PC-9 (cell line): Measurements from ENCODE around the gene ZNF57.

ENCODE experiments used
- CTCF ChIP-seq: fragments of 200-600 bp; sonication (generic); conservative IDR thresholded peaks from 2 replicates; pipeline ENCODE4 v1.6.1; 2017; ENCODE audit warnings: mixed run types, antibody characterized with exemption, mild to moderate bottlenecking, moderate library complexity
- EZH2 ChIP-seq: fragments of 200-600 bp; sonication (generic); IDR thresholded peaks from 2 replicates; pipeline ENCODE4 v1.8.0; 2017; ENCODE audit warnings: antibody characterized with exemption, low read depth

GRCh38 chr19:2942928-2943640 lies 42.4 kb downstream of the ZNF57 start:
- TF ChIP-seq CTCF (no peak), EZH2 (no peak)
